ENCODE data around the gene OAS2. TPM values are rescaled to one million over a fixed set of nuclear protein-coding genes. Genes with fewer than 3 reads are reported as not detected.

OAS2 gene
- total RNA-seq, 1 donor from 2014 or later, result not detected

- H3K4me1 Mint-ChIP-seq (ENCODE audit: low read depth, unreplicated experiment), result no peaks in the 10 kb centered on the region
- H3K36me3 Mint-ChIP-seq (ENCODE audit: unreplicated experiment), result no peaks in the 10 kb centered on the region
- no peak for TF ChIP-seq CTCF (IDR thresholded peaks at IDR 0.05; ENCODE audit: partially characterized antibody, unreplicated experiment)
- peaks cover 1% of the 10 kb centered on the region for H3K9me3 Mint-ChIP-seq (ENCODE audit: unreplicated experiment)
- no peak for DNase-seq
- H3K27ac Mint-ChIP-seq (ENCODE audit: unreplicated experiment), result no peak overlapping the region
- no peak overlapping the region for H3K4me3 Mint-ChIP-seq (ENCODE audit: unreplicated experiment)
- H3K27me3 Mint-ChIP-seq (ENCODE audit: unreplicated experiment), result peaks cover 2% of the 10 kb centered on the region
Observed at GRCh38 chr12:113027726-113028125, 49.4 kb downstream of the OAS2 start.

- H3K36me3 Mint-ChIP-seq (ENCODE audit: unreplicated experiment), result peaks cover 4% of the 10 kb centered on the region
- peak; percentile 67 for TF ChIP-seq CTCF (IDR thresholded peaks at IDR 0.05; ENCODE audit: partially characterized antibody, unreplicated experiment)
- peaks cover 2% of the 10 kb centered on the region for H3K27me3 Mint-ChIP-seq (ENCODE audit: unreplicated experiment)
- H3K4me1 Mint-ChIP-seq (ENCODE audit: low read depth, unreplicated experiment), result no peaks in the 10 kb centered on the region
- peaks cover 1% of the 10 kb centered on the region for H3K9me3 Mint-ChIP-seq (ENCODE audit: unreplicated experiment)
- DNase-seq, result peak; percentile 32
- no peak overlapping the region for H3K27ac Mint-ChIP-seq (ENCODE audit: unreplicated experiment)
- H3K4me3 Mint-ChIP-seq (ENCODE audit: unreplicated experiment), result no peak overlapping the region
Observed at GRCh38 chr12:113030875-113031525, 52.7 kb downstream of the OAS2 start.

GRCh38 chr12:113039911-113040445 is 61.7 kb downstream of the OAS2 start:
- peaks cover 4% of the 10 kb centered on the region for H3K4me1 Mint-ChIP-seq (ENCODE audit: low read depth, unreplicated experiment)
- no peak overlapping the region for H3K27ac Mint-ChIP-seq (ENCODE audit: unreplicated experiment)
- H3K36me3 Mint-ChIP-seq (ENCODE audit: unreplicated experiment), result peaks cover 4% of the 10 kb centered on the region
- no peak for TF ChIP-seq CTCF (IDR thresholded peaks at IDR 0.05; ENCODE audit: partially characterized antibody, unreplicated experiment)
- no peaks in the 10 kb centered on the region for H3K9me3 Mint-ChIP-seq (ENCODE audit: unreplicated experiment)
- H3K27me3 Mint-ChIP-seq (ENCODE audit: unreplicated experiment), result peaks cover 2% of the 10 kb centered on the region
- no peak for DNase-seq
- no peak overlapping the region for H3K4me3 Mint-ChIP-seq (ENCODE audit: unreplicated experiment)

- no peak overlapping the region for H3K27ac Mint-ChIP-seq (ENCODE audit: unreplicated experiment)
- no peak for DNase-seq
- no peak overlapping the region for H3K4me3 Mint-ChIP-seq (ENCODE audit: unreplicated experiment)
- no peaks in the 10 kb centered on the region for H3K9me3 Mint-ChIP-seq (ENCODE audit: unreplicated experiment)
- peaks cover 2% of the 10 kb centered on the region for H3K27me3 Mint-ChIP-seq (ENCODE audit: unreplicated experiment)
- peaks cover 4% of the 10 kb centered on the region for H3K36me3 Mint-ChIP-seq (ENCODE audit: unreplicated experiment)
- no peak for TF ChIP-seq CTCF (IDR thresholded peaks at IDR 0.05; ENCODE audit: partially characterized antibody, unreplicated experiment)
- peaks cover 4% of the 10 kb centered on the region for H3K4me1 Mint-ChIP-seq (ENCODE audit: low read depth, unreplicated experiment)
Observed at GRCh38 chr12:113040722-113041171, 62.4 kb downstream of the OAS2 start.

- Mint-ChIP-seq H3K4me3 (ENCODE audit: unreplicated experiment) (no peak overlapping the region), H3K27ac (ENCODE audit: unreplicated experiment) (no peak overlapping the region), H3K27me3 (ENCODE audit: unreplicated experiment) (peaks cover 2% of the 10 kb centered on the region), H3K36me3 (ENCODE audit: unreplicated experiment) (peaks cover 4% of the 10 kb centered on the region), H3K9me3 (ENCODE audit: unreplicated experiment) (no peaks in the 10 kb centered on the region), H3K4me1 (ENCODE audit: low read depth, unreplicated experiment) (peaks cover 4% of the 10 kb centered on the region)
- TF ChIP-seq CTCF (IDR thresholded peaks at IDR 0.05; ENCODE audit: partially characterized antibody, unreplicated experiment), result no peak
- no peak for DNase-seq
Observed at GRCh38 chr12:113041560-113041959, 63.2 kb downstream of the OAS2 start.

All from glutamatergic neuron (in vitro differentiated cells).